Endothelial cell of umbilical vein (primary cell): ENCODE data around the gene FIBCD1.

ENCODE experiments used
- EZH2 ChIP-seq: IDR thresholded peaks from 2 replicates; pipeline ENCODE4 v1.6.1; 2012; ENCODE audit warnings: borderline replicate concordance, low read depth, mild to moderate bottlenecking, moderate library complexity, low read length, inconsistent platforms; ENCODE audit not compliant: severe bottlenecking
- FOS ChIP-seq: IDR thresholded peaks from 2 replicates; pipeline ENCODE4 v1.6.1; 2011; ENCODE audit warnings: mild to moderate bottlenecking, low read length, moderate library complexity, borderline replicate concordance; ENCODE audit not compliant: insufficient read depth
- POLR2A ChIP-seq: IDR thresholded peaks from 2 replicates; pipeline ENCODE4 v1.6.1; 2012; ENCODE audit warnings: low read depth, mild to moderate bottlenecking, control low read depth, low read length
- TF ChIP-seq, protein P1 (sequence below), 2 donors: IDR thresholded peaks; 1 replicate in 1 of 2; 2 replicates in 1 of 2; pipeline ENCODE4 v1.5.1; 2011; ENCODE audit warnings: low read length in 2 of 2, mild to moderate bottlenecking in 2 of 2, moderate library complexity in 2 of 2, control low read depth in 1 of 2, inconsistent platforms in 1 of 2, low read depth in 1 of 2; ENCODE audit not compliant: insufficient read depth in 1 of 2; ENCODE audit errors: extremely low read depth in 1 of 2

DNA sequence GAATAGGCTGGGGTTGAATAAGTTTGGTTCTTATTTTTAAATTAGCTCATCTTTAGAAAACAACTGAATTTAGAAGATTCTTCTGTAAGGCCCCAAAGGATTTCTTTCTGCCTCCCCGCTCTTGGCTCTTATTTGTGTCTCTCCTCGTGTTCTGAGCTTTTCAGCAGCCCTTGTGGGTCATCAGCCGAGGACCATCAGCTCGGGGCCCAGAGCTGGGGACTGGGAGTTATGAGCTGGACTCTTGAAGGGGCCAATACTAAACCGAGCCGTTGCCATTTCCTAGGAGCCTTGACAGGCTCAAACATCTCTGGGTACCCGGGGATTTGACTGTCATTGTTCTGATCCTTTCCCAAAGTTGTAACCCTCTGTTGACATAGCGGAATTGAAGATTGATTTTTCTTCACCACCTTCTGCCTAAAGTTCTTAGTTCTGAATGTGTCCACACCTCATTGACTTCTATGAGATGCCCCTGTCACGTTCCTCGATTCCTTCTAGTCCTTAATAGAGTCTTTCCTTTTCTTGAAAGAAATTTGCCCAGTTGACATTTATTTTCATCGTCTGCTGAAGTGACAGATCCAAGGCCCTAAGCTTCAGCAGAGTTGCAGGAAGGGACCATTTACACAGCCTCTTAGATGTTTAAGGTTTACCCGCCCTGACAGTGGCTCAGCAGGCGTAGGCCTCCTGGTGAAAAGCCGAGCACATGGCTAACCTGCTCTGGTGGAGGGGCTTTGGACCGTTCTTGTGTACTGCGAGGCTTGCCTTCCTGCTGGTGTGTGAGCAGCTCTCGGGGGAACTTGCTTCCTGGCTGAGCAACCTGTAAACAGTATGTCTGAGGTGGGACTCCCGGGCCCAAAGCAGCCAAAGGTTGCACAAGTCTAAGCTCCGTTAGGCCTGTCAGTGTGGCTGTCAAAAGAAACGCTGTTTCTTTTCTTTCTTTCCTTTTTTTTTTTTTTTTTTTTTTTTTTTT is 80.0 kb downstream of the FIBCD1 start:
- TF ChIP-seq, protein P1, sequence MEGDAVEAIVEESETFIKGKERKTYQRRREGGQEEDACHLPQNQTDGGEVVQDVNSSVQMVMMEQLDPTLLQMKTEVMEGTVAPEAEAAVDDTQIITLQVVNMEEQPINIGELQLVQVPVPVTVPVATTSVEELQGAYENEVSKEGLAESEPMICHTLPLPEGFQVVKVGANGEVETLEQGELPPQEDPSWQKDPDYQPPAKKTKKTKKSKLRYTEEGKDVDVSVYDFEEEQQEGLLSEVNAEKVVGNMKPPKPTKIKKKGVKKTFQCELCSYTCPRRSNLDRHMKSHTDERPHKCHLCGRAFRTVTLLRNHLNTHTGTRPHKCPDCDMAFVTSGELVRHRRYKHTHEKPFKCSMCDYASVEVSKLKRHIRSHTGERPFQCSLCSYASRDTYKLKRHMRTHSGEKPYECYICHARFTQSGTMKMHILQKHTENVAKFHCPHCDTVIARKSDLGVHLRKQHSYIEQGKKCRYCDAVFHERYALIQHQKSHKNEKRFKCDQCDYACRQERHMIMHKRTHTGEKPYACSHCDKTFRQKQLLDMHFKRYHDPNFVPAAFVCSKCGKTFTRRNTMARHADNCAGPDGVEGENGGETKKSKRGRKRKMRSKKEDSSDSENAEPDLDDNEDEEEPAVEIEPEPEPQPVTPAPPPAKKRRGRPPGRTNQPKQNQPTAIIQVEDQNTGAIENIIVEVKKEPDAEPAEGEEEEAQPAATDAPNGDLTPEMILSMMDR (IDR thresholded peaks at IDR 0.05; ENCODE audit: extremely low read depth in 1 of 2, insufficient read depth in 1 of 2, low read depth in 1 of 2, low read length in 2 of 2): no peak
- TF ChIP-seq POLR2A (no peak), FOS (no peak), EZH2 (no peak)
